Coronary artery (tissue), 2 donors: ENCODE data around the gene XPNPEP2.

Experiments used
- DNase-seq: peaks from one replicate; pipeline ENCODE4 v3.0.0-alpha.2; 2017; ENCODE audit warnings: low spot score
- H3K27ac ChIP-seq, 2 donors: fragments of 200-600 bp; sonication (generic); one replicate each; pipeline ENCODE4 v1.5.1; 2016 to 2019
- H3K4me3 ChIP-seq: fragments of 200-600 bp; sonication (generic); 2 replicates; pipeline ENCODE4 v1.5.1; 2016; ENCODE audit warnings: mild to moderate bottlenecking, moderate library complexity
- TF ChIP-seq, protein P1 (sequence below): fragments of 200-600 bp; sonication (generic); IDR thresholded peaks from one replicate; pipeline ENCODE4 v1.5.1; 2019; ENCODE audit warnings: antibody characterized with exemption

Gene XPNPEP2

GRCh38 chrX:129808829-129809796, 70.3 kb downstream of the XPNPEP2 start:
- TF ChIP-seq, protein P1, sequence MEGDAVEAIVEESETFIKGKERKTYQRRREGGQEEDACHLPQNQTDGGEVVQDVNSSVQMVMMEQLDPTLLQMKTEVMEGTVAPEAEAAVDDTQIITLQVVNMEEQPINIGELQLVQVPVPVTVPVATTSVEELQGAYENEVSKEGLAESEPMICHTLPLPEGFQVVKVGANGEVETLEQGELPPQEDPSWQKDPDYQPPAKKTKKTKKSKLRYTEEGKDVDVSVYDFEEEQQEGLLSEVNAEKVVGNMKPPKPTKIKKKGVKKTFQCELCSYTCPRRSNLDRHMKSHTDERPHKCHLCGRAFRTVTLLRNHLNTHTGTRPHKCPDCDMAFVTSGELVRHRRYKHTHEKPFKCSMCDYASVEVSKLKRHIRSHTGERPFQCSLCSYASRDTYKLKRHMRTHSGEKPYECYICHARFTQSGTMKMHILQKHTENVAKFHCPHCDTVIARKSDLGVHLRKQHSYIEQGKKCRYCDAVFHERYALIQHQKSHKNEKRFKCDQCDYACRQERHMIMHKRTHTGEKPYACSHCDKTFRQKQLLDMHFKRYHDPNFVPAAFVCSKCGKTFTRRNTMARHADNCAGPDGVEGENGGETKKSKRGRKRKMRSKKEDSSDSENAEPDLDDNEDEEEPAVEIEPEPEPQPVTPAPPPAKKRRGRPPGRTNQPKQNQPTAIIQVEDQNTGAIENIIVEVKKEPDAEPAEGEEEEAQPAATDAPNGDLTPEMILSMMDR: no peak
- DNase-seq: no peak
- peak overlapping the region in 1 of 2 donors; percentile 13 for H3K27ac ChIP-seq
- no peak overlapping the region for H3K4me3 ChIP-seq

- H3K27ac ChIP-seq: no peak overlapping the region
- no peak for DNase-seq
- no peak overlapping the region for H3K4me3 ChIP-seq
- TF ChIP-seq, protein P1: no peak
Observed at GRCh38 chrX:129813662-129814368, 75.0 kb downstream of the XPNPEP2 start.

DNA sequence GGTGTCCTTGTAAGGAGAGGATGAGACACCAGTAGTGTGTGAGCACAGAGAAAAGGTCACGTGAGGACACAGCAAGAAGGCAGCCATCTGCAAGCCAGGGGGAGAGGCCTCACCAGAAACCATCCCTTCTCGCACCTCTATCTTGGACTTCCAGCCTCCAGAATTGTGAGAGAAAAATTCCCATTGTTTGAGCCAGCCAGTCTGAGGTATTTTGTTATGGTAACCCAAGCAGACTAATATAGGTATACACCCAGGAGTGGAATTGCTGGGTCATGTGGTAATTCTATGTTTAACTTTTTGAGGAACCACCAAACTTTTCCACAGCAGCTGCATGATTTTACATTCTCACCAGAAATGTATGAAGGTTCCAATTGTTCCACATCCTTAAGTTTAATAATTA, 79.3 kb downstream of the XPNPEP2 start:
- no peak for DNase-seq
- no peak overlapping the region for H3K27ac ChIP-seq
- H3K4me3 ChIP-seq: no peak overlapping the region
- TF ChIP-seq, protein P1: no peak
